Endothelial cell of umbilical vein (primary cell): Measurements from ENCODE around the gene SLC35A2. TPM values are rescaled to one million over a fixed set of nuclear protein-coding genes. Genes with fewer than 3 reads are reported as not detected.
A peak's percentile ranks its signal among the peaks of the same experiment; 100 is the strongest.

Source experiments
- BruUV-seq: library from RNA; stranded (reverse); fragments of 400-500 nt; replicated peaks from 2 replicates; lab custom pipeline; 2021; lab: Mats Ljungman, UMichigan
- CTCF ChIA-PET: fragments of 300-600, 350-600 bp; sonication (Branson Sonifier 250); formaldehyde crosslinking; loops from one replicate; lab custom pipeline; 2021; ENCODE audit warnings: antibody characterized with exemption, inconsistent platforms; lab: Charles Lee
- POLR2A ChIA-PET: fragments of 300-600, 350-600 bp; sonication (Branson Sonifier 250); formaldehyde crosslinking; loops from one replicate; lab custom pipeline; 2021; ENCODE audit warnings: antibody characterized with exemption, inconsistent platforms; lab: Charles Lee
- DNase-seq: peaks from one replicate; pipeline ENCODE4 v3.0.0-alpha.2; 2011; ENCODE audit warnings: low read depth, low spot score
- FAIRE-seq: peaks from 2 replicates; lab custom pipeline; 2011; peaks lifted over from hg19 to GRCh38; lab: Jason Lieb, UNC
- H2AFZ ChIP-seq: 2 replicates; pipeline ENCODE4 v1.6.0; 2012; ENCODE audit warnings: low read depth, low read length, control low read depth, inconsistent platforms
- H3K27ac ChIP-seq: 2 replicates; pipeline ENCODE4 v1.5.1; 2011; ENCODE audit warnings: low read depth, mild to moderate bottlenecking, control low read depth, low read length, moderate library complexity; ENCODE audit not compliant: insufficient read depth
- H3K27me3 ChIP-seq, 2 experiments: 2 replicates each; pipeline versions ENCODE4 v1.6.0 to v1.6.1; 2011; ENCODE audit warnings: low read length in 2 of 2, mixed read lengths in 1 of 2; ENCODE audit not compliant: control insufficient read depth in 2 of 2, insufficient read depth in 2 of 2
- H3K36me3 ChIP-seq, 2 experiments: 2 replicates in 1 of 2; 3 replicates in 1 of 2; pipeline ENCODE4 v1.5.1; 2011; ENCODE audit warnings: low read length in 2 of 2, mild to moderate bottlenecking in 1 of 2, moderate library complexity in 1 of 2; ENCODE audit not compliant: control insufficient read depth in 2 of 2, insufficient read depth in 2 of 2; ENCODE audit errors: extremely low read depth in 1 of 2
- H3K4me1 ChIP-seq: 3 replicates; pipeline ENCODE4 v1.5.1; 2011; ENCODE audit warnings: mild to moderate bottlenecking, low read length; ENCODE audit not compliant: control insufficient read depth, insufficient read depth; ENCODE audit errors: extremely low read depth
- H3K4me2 ChIP-seq: 2 replicates; pipeline ENCODE4 v1.6.1; 2011; ENCODE audit warnings: low read length, control low read depth, mixed read lengths; ENCODE audit not compliant: insufficient read depth
- H3K4me3 ChIP-seq, 3 experiments: fragments of 200-600 bp in 1 of 3; sonication (generic), shearing (Covaris generic) in 1 of 3; replicated peaks in 1 of 3; 2 replicates each; pipeline ENCODE4 v1.5.1; 2011 to 2016; ENCODE audit warnings: control low read depth in 3 of 3, low read length in 3 of 3, mild to moderate bottlenecking in 2 of 3, inconsistent platforms in 1 of 3, low read depth in 1 of 3, moderate library complexity in 1 of 3; ENCODE audit not compliant: insufficient read depth in 1 of 3
- H3K79me2 ChIP-seq: 2 replicates; pipeline ENCODE4 v1.6.0; 2012; ENCODE audit warnings: low read length, inconsistent platforms; ENCODE audit not compliant: control insufficient read depth, insufficient read depth
- H3K9ac ChIP-seq: replicated peaks from 2 replicates; pipeline ENCODE3; 2011; ENCODE audit warnings: low read length, control low read depth; ENCODE audit not compliant: insufficient read depth; ENCODE audit errors: extremely low read depth
- H3K9me1 ChIP-seq: replicated peaks from 3 replicates; pipeline ENCODE4 v1.6.0; 2011; ENCODE audit warnings: mild to moderate bottlenecking, low read length; ENCODE audit not compliant: control insufficient read depth, insufficient read depth; ENCODE audit errors: extremely low read depth
- H3K9me3 ChIP-seq: replicated peaks from 2 replicates; pipeline ENCODE4 v1.5.1; 2012; ENCODE audit warnings: low read length, inconsistent platforms; ENCODE audit not compliant: control insufficient read depth, insufficient read depth
- H4K20me1 ChIP-seq: replicated peaks from 2 replicates; pipeline ENCODE3; 2011; ENCODE audit warnings: mild to moderate bottlenecking, low read length; ENCODE audit not compliant: control insufficient read depth, insufficient read depth; ENCODE audit errors: extremely low read depth
- CTCF ChIP-seq, 2 donors: IDR thresholded peaks; 1 replicate in 1 of 2; 2 replicates in 1 of 2; pipeline ENCODE4 v1.5.1; 2011; ENCODE audit warnings: low read length in 2 of 2, mild to moderate bottlenecking in 2 of 2, moderate library complexity in 2 of 2, control low read depth in 1 of 2, inconsistent platforms in 1 of 2, low read depth in 1 of 2; ENCODE audit not compliant: insufficient read depth in 1 of 2; ENCODE audit errors: extremely low read depth in 1 of 2
- EZH2 ChIP-seq: IDR thresholded peaks from 2 replicates; pipeline ENCODE4 v1.6.1; 2012; ENCODE audit warnings: borderline replicate concordance, low read depth, mild to moderate bottlenecking, moderate library complexity, low read length, inconsistent platforms; ENCODE audit not compliant: severe bottlenecking
- FOS ChIP-seq: IDR thresholded peaks from 2 replicates; pipeline ENCODE4 v1.6.1; 2011; ENCODE audit warnings: mild to moderate bottlenecking, low read length, moderate library complexity, borderline replicate concordance; ENCODE audit not compliant: insufficient read depth
- GATA2 ChIP-seq: IDR thresholded peaks from 2 replicates; pipeline ENCODE4 v1.7.0; 2011; ENCODE audit warnings: low read depth, mild to moderate bottlenecking, moderate library complexity, mixed read lengths, low read length; ENCODE audit not compliant: insufficient read length, insufficient read depth
- JUN ChIP-seq: IDR thresholded peaks from 2 replicates; pipeline ENCODE4 v1.6.1; 2011; ENCODE audit warnings: borderline replicate concordance, low read depth; ENCODE audit not compliant: insufficient read length, insufficient read depth
- MAX ChIP-seq: IDR thresholded peaks from 2 replicates; pipeline ENCODE4 v1.6.1; 2011; ENCODE audit not compliant: insufficient read depth, insufficient read length
- MYC ChIP-seq: IDR thresholded peaks from one replicate; pipeline ENCODE4 v1.6.1; 2011; ENCODE audit warnings: mild to moderate bottlenecking, low read depth, low read length
- POLR2A ChIP-seq: IDR thresholded peaks from 2 replicates; pipeline ENCODE4 v1.6.1; 2012; ENCODE audit warnings: low read depth, mild to moderate bottlenecking, control low read depth, low read length
- POLR2AphosphoS5 ChIP-seq: IDR thresholded peaks from 2 replicates; pipeline ENCODE4 v1.6.1; 2012; ENCODE audit warnings: low read depth, mild to moderate bottlenecking, control low read depth, low read length, moderate library complexity; ENCODE audit not compliant: insufficient read depth
- dilution Hi-C: fragments of 300-500 bp; cut with MboI; formaldehyde crosslinking; loops from one replicate; pipeline ENCODE4 v1.15.0; 2019; ENCODE audit warnings: low sequenced_read_pairs; ENCODE audit not compliant: extremely low pct_ligation_motif_present
- intact Hi-C: fragments of 100-400 bp; cut with micrococcal nuclease; formaldehyde crosslinking; loops from one replicate; pipeline ENCODE4 v1.10.0; 2022
- polyA plus RNA-seq, 4 experiments: library from polyadenylated mRNA; depleted of rRNA in 3 of 4; stranded (reverse) in 3 of 4; unstranded in 1 of 4; fragments of >200 nt; gene quantifications; 2 replicates each; pipeline versions ENCODE4 v1.2.1 to v1.2.3, GENCODE V29; 2011 to 2012; ENCODE audit warnings: missing spikeins in 1 of 4
- total RNA-seq: library from RNA; stranded (reverse); gene quantifications from 2 replicates; pipeline ENCODE4 v1.2.3, GENCODE V29; 2021

SLC35A2 gene
- total and polyA plus RNA-seq, 2 donors (not counting 3 experiments of a cell fraction or from before 2014, with no cell fraction given): 31.4 to 64.5 TPM

- Histone ChIP-seq H3K4me3 (peak within 1 kb of the TSS; percentile 17 to 65 (median 51)), H3K27me3 (no peaks in the 10 kb centered on the region), H3K4me2 (peak within 1 kb of the TSS; percentile 80), H3K79me2 (peaks cover 19% of the 10 kb centered on the region), H4K20me1 (no peaks in the 10 kb centered on the region), H3K36me3 (peaks cover 0 to 4% of the 10 kb centered on the region in 2 experiments), H3K9ac (peak within 1 kb of the TSS; percentile 89), H3K9me3 (no peaks in the 10 kb centered on the region), H3K9me1 (no peaks in the 10 kb centered on the region), H2AFZ (no peak within 1 kb of the TSS), H3K4me1 (peaks cover 6% of the 10 kb centered on the region), H3K27ac (peak within 1 kb of the TSS; percentile 69)
- TF ChIP-seq EZH2: no peak
- TF ChIP-seq FOS: no peak
- TF ChIP-seq JUN: no peak
- peak; percentile 72 for TF ChIP-seq POLR2A
- TF ChIP-seq CTCF (IDR thresholded peaks at IDR 0.05; ENCODE audit: extremely low read depth in 1 of 2, insufficient read depth in 1 of 2, low read depth in 1 of 2, low read length in 2 of 2): no peak
- TF ChIP-seq GATA2: no peak
- no peak for TF ChIP-seq MYC
- peak; percentile 59 for TF ChIP-seq POLR2AphosphoS5
- no peak for TF ChIP-seq MAX
- POLR2A ChIA-PET: interaction anchor here (0.6 to 0.9 kb wide), 3 partner anchors 60 to 320 kb away, joined by 3 read pairs; no protein-coding TSS in a partner anchor
- DNase-seq: peak; percentile 96
- dilution Hi-C loops (no loop called here), intact Hi-C loops (loop anchor here (1.0 to 10.0 kb wide), 5 partner anchors 13 to 367 kb away; partner anchors contain the start of genes FOXP3, PPP1R3F, SLC35A2 and SUV39H1)
- BruUV-seq: no TSS peak
- FAIRE-seq: peak; percentile 99
- CTCF ChIA-PET: interaction anchor here (1.3 to 1.6 kb wide), 2 partner anchors 13 to 250 kb away, joined by 4 to 6 read pairs; partner anchors contain the start of gene SLC35A2
These were observed 13.7 kb downstream of the SLC35A2 start, which contains the start of the genes PQBP1 and TIMM17B for GRCh38 chrX:48897625-48898306. TSS of gene PQBP1 (plus strand) at chrX:48897930. CDS start at chrX:48898510, 580 bp downstream. TSS of gene TIMM17B (minus strand) at chrX:48897768. CDS start at chrX:48897749, 19 bp downstream.
